ENCODE measurements around the gene CCDC187. TPM values are rescaled to one million over a fixed set of nuclear protein-coding genes. Genes with fewer than 3 reads are reported as not detected.

The CCDC187 gene
- total and polyA plus RNA-seq, 2 of the 4 experiments (the other 2 are of a cell fraction): not detected

DNA sequence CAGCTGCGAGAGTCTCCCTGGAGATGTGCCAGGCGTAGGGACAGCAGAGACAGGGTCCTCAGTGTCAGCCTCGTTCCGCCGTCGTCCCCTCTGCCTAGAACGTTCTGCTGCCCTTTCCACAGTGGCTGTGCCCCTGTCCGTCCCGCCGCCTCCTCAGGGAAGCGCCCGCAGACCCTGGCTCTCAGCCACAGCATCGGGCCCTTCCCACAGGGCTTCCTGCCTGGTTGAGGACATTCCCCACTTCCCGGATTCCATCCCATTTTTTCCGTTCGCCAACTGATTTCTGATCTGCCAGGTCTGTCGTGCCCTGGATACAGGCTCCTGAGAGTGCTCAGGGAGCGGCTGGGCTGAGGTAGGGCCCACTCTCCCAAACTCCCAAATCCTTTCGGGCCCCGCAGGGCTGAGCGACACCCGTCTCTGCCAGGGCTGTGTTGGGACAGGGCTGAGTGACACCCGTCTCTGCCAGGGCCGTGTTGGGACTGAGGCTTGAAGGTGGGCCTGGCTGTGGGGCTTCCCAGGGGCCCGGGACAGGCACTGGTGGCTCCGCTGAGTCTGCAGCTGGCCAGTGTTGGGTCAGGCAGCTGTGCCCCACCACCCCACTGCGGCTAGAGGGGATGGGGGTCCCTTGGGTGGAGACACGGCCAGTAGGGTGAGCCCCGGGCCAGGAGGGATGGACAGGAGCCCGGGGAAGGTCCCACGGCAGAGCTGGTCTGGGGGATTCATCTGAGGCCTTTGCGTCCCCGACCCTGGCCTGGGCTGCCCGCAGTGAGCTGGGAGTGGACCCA lies 43.8 kb upstream of the CCDC187 start:
- no peak overlapping the region for H3K14ac ChIP-seq (replicated peaks; ENCODE audit: low read depth, low read length)
- no peak overlapping the region for H3K4me2 ChIP-seq (ENCODE audit: low read depth, low read length)
- H2AFZ ChIP-seq (replicated peaks; ENCODE audit: low read length, poor library complexity): no peak overlapping the region
- H4K5ac ChIP-seq (ENCODE audit: low read depth, low read length): no peak overlapping the region
- H2BK120ac ChIP-seq (ENCODE audit: low read depth, low read length): no peak overlapping the region
- no TSS peak for BruUV-seq (replicated peaks)
- CTCF ChIA-PET: no interaction called here
- H4K20me1 ChIP-seq (ENCODE audit: insufficient read depth, low read length): peaks cover 57% of the 10 kb centered on the region
- no peaks in the 10 kb centered on the region for H3K27me3 ChIP-seq (ENCODE audit: control insufficient read depth, insufficient read depth, low read length)
- DNase-seq: no peak
- peaks cover 4% of the 10 kb centered on the region; the same call in 1 of the 2 replicates for H3K9me1 ChIP-seq (ENCODE audit: insufficient read depth, low read length)
- H4K91ac ChIP-seq (ENCODE audit: insufficient read depth, low read depth, low read length): no peak overlapping the region
- H3K56ac ChIP-seq (ENCODE audit: extremely low read depth, insufficient read depth, low read length): no peak overlapping the region
- ATAC-seq (ENCODE audit: low read depth): no peak
- no peak overlapping the region for H2AK9ac ChIP-seq (replicated peaks; ENCODE audit: low read depth, low read length, poor library complexity)
- no peak overlapping the region for H2BK5ac ChIP-seq (ENCODE audit: low read depth, low read length, poor library complexity, severe bottlenecking)
- no peak overlapping the region for H2BK15ac ChIP-seq (ENCODE audit: low read depth, low read length)
- intact Hi-C loops (cut with micrococcal nuclease) (no loop called here), in situ Hi-C loops (cut with MboI; ENCODE audit: low sequenced_read_pairs) (no loop called here), dilution Hi-C loops (cut with HindIII; ENCODE audit: low sequenced_read_pairs, unreplicated experiment) (no loop called here)
- H3K4me1 ChIP-seq (ENCODE audit: control insufficient read depth, insufficient read depth, low read length): peaks cover 4% of the 10 kb centered on the region
- TF ChIP-seq FOS (IDR thresholded peaks at IDR 0.05; ENCODE audit: low read depth, low read length) (no peak), MAFK (IDR thresholded peaks at IDR 0.05; ENCODE audit: low read depth, low read length) (no peak), CHD1 (IDR thresholded peaks at IDR 0.05; ENCODE audit: low read depth, low read length) (no peak), BHLHE40 (IDR thresholded peaks at IDR 0.05; ENCODE audit: low read depth, low read length) (no peak), NFE2L2 (IDR thresholded peaks at IDR 0.05; ENCODE audit: low read depth, low read length) (no peak)
- POLR2A ChIA-PET (ENCODE audit: unreplicated experiment): no interaction called here
- H3K36me3 ChIP-seq (ENCODE audit: control insufficient read depth, insufficient read depth, low read length): peaks cover 70% of the 10 kb centered on the region
- H3K23ac ChIP-seq (ENCODE audit: low read depth, low read length): no peak overlapping the region
- no peak overlapping the region for H2BK20ac ChIP-seq (ENCODE audit: low read depth, low read length)
- no peak overlapping the region for H3K27ac ChIP-seq (ENCODE audit: insufficient read depth, low read length)
- no peak overlapping the region for H2AK5ac ChIP-seq (ENCODE audit: low read depth, low read length)
- peaks cover 12 to 52% of the 10 kb centered on the region in 2 experiments; a peak in 3 of 4 replicates for H3K79me1 ChIP-seq (ENCODE audit: low read depth in 1 of 2, low read length in 2 of 2)
- H4K8ac ChIP-seq (ENCODE audit: low read depth in 2 of 2, low read length in 2 of 2): no peak overlapping the region
- H3K18ac ChIP-seq (ENCODE audit: low read depth, low read length): no peak overlapping the region
- WGBS, 2 experiments (ENCODE audit: extremely low coverage in 2 of 2, insufficient read length in 1 of 2): 86% methylated on average over 23 of the region's 34 CpGs; no CpG with 5 or more reads in 1 of the 2 experiments
- H3K9ac ChIP-seq (ENCODE audit: low read depth, low read length): no peak overlapping the region
- H3K9me3 ChIP-seq (ENCODE audit: control insufficient read depth, insufficient read depth, low read length): no peaks in the 10 kb centered on the region
- H3K4ac ChIP-seq (ENCODE audit: low read depth, low read length): no peak overlapping the region
- no peak overlapping the region for H3K4me3 ChIP-seq (ENCODE audit: insufficient read depth, low read depth, low read length)
